K562 (cell line): ENCODE data around the gene LRP1. TPM values are rescaled to one million over a fixed set of nuclear protein-coding genes. Genes with fewer than 3 reads are reported as not detected.

Experiments
- CBX1 ChIP-seq: sonication (generic); IDR thresholded peaks from 2 replicates; pipeline ENCODE4 v1.6.1; 2016; ENCODE audit warnings: antibody characterized with exemption, low read depth, mild to moderate bottlenecking
- DEAF1 ChIP-seq: fragments of 450-650 bp; formaldehyde crosslinking; IDR thresholded peaks from 2 replicates; pipeline ENCODE4 v1.4.0; 2020; ENCODE audit warnings: mild to moderate bottlenecking, moderate library complexity
- FOXA1 ChIP-seq: fragments of 450-650 bp; IDR thresholded peaks from 2 replicates; pipeline ENCODE4 v1.6.1; 2016; ENCODE audit warnings: mild to moderate bottlenecking, borderline replicate concordance
- KLF16 ChIP-seq: IDR thresholded peaks from 2 replicates; pipeline ENCODE4 v1.6.1; 2016; ENCODE audit warnings: antibody characterized with exemption
- PTBP1 ChIP-seq: fragments of 200-400 bp; formaldehyde crosslinking; IDR thresholded peaks from 2 replicates; pipeline ENCODE4 v1.6.1; 2017; ENCODE audit warnings: low read depth, low read length
- RAD21 ChIP-seq, 2 experiments: fragments of 250-450 bp in 1 of 2; fragments of 450-650 bp in 1 of 2; sonication (Bioruptor Pico) in 1 of 2; formaldehyde crosslinking in 1 of 2; IDR thresholded peaks in 1 of 2; conservative IDR thresholded peaks in 1 of 2; 2 replicates each; pipeline versions ENCODE4 v1.4.0 to v1.8.0; 2020 to 2022; ENCODE audit warnings: mild to moderate bottlenecking in 2 of 2, moderate library complexity in 1 of 2
- ZBTB2 ChIP-seq: fragments of 450-650 bp; IDR thresholded peaks from 2 replicates; pipeline ENCODE4 v1.6.1; 2016; ENCODE audit warnings: antibody characterized with exemption
- ZBTB33 ChIP-seq: sonication (generic); formaldehyde crosslinking; IDR thresholded peaks from 2 replicates; pipeline ENCODE4 v1.8.1; 2023; ENCODE audit warnings: mild to moderate bottlenecking, missing genetic modification reagents
- ZBTB40 ChIP-seq, 2 experiments: fragments of 450-650 bp in 1 of 2; sonication (generic) in 1 of 2; formaldehyde crosslinking in 1 of 2; IDR thresholded peaks; 2 replicates each; pipeline versions ENCODE4 v1.7.1 to v1.9.0; 2016 to 2022; ENCODE audit warnings: inconsistent platforms in 1 of 2, mild to moderate bottlenecking in 1 of 2, missing genetic modification reagents in 1 of 2
- ZNF668 ChIP-seq: fragments of 250-450 bp; sonication (Bioruptor Pico); IDR thresholded peaks from 2 replicates; pipeline ENCODE4 v1.8.0; 2022; ENCODE audit warnings: mild to moderate bottlenecking, inconsistent platforms
- polyA plus RNA-seq, 8 experiments: library from polyadenylated mRNA; depleted of rRNA in 4 of 8; stranded (reverse) in 5 of 8; unstranded in 3 of 8; fragments of >200 nt; fragmentation: Nextera tagmentation in 2 of 8; fragmentation: Illumina TruSeq in 1 of 8; extraction: Ambion mirVana in 2 of 8; extraction: Trizol in 1 of 8; gene quantifications; 2 replicates each; pipeline versions ENCODE4 v1.2.1 to v1.2.3, GENCODE V29; 2011 to 2014; ENCODE audit warnings: inconsistent platforms in 1 of 8, missing spikeins in 1 of 8
- total RNA-seq, 7 experiments: library from RNA; depleted of rRNA in 6 of 7; stranded (reverse); fragments of >200 nt in 6 of 7; fragmentation: Illumina TruSeq in 2 of 7; extraction: Trizol in 2 of 7; gene quantifications; 2 replicates each; pipeline versions ENCODE4 v1.2.1 to v1.2.3, GENCODE V29; 2011 to 2021; ENCODE audit warnings: low replicate concordance in 1 of 7

LRP1 gene
- total and polyA plus RNA-seq, 9 of the 15 experiments (the other 6 are each of a cell fraction or from before 2014, with no cell fraction given): 0.04 to 0.64 (median 0.19) TPM; not detected in 2

- TF ChIP-seq ZBTB40 (IDR thresholded peaks at IDR 0.05): no peak
- no peak for TF ChIP-seq ZBTB40 (CRISPR knock-in tag; IDR thresholded peaks at IDR 0.05)
- no peak for TF ChIP-seq FOXA1
- 0 out of 2 replicates have a peak, but pooled peaks have one; percentile 8 for TF ChIP-seq KLF16
- peak; percentile 77 to 82 for TF ChIP-seq RAD21 (CRISPR knock-in tag; conservative IDR thresholded peaks at IDR 0.05 in 1 of 2, IDR thresholded peaks at IDR 0.05 in 1 of 2)
- TF ChIP-seq CBX1: no peak
- TF ChIP-seq ZBTB2: no peak
- TF ChIP-seq PTBP1: no peak
- no peak for TF ChIP-seq ZNF668 (CRISPR knock-in tag)
- peak; percentile 70 for TF ChIP-seq DEAF1 (CRISPR knock-in tag)
- 0 out of 2 replicates have a peak, but pooled peaks have one; percentile 13 for TF ChIP-seq ZBTB33 (CRISPR knock-in tag)
Observed at GRCh38 chr12:57124261-57124877, 3.9 kb upstream of the LRP1 start (continued).
